Activated CD8-positive, alpha-beta T cell treated with anti-CD3 and anti-CD28 coated beads for 36 hours (primary cell): ENCODE results near the gene ZGLP1. TPM values are rescaled to one million over a fixed set of nuclear protein-coding genes. Genes with fewer than 3 reads are reported as not detected.
A peak's percentile ranks its signal among the peaks of the same experiment; 100 is the strongest.

Experiments used
- ATAC-seq: fragments of 200-7000 bp; cut with Tn5 transposase; one replicate; pipeline ENCODE4 v1.10.0; 2021; ENCODE audit warnings: mild to moderate bottlenecking, moderate library complexity
- CTCF ChIA-PET: fragments of 350-600 bp; sonication (Branson Sonifier 250); formaldehyde crosslinking; loops from one replicate; lab custom pipeline; 2021; ENCODE audit warnings: antibody characterized with exemption; lab: Charles Lee
- POLR2A ChIA-PET: fragments of 350-600 bp; sonication (Branson Sonifier 250); formaldehyde crosslinking; loops from one replicate; lab custom pipeline; 2021; ENCODE audit warnings: antibody characterized with exemption; lab: Charles Lee
- DNase-seq: peaks from one replicate; pipeline ENCODE4 v3.0.0-alpha.2; 2020
- H3K27ac Mint-ChIP-seq: one replicate; pipeline ENCODE4 v1.8.0; 2021; ENCODE audit warnings: mild to moderate bottlenecking, mixed read lengths
- H3K27me3 Mint-ChIP-seq: one replicate; pipeline ENCODE4 v1.8.0; 2021; ENCODE audit warnings: mixed read lengths
- H3K36me3 Mint-ChIP-seq: one replicate; pipeline ENCODE4 v1.8.0; 2021; ENCODE audit warnings: low read depth, mixed read lengths
- H3K4me1 Mint-ChIP-seq: one replicate; pipeline ENCODE4 v1.8.0; 2021; ENCODE audit warnings: low read depth, mixed read lengths
- H3K4me3 Mint-ChIP-seq: one replicate; pipeline ENCODE4 v1.8.0; 2021; ENCODE audit warnings: mild to moderate bottlenecking, moderate library complexity, mixed read lengths
- H3K9me3 Mint-ChIP-seq: one replicate; pipeline ENCODE4 v1.8.0; 2021; ENCODE audit warnings: mixed read lengths
- intact Hi-C: fragments of 100-400 bp; cut with micrococcal nuclease; formaldehyde crosslinking; loops from one replicate; pipeline ENCODE4 v1.10.0; 2022
- total RNA-seq, 2 experiments: library from RNA; stranded (reverse); gene quantifications; one replicate each; pipeline ENCODE4 v1.2.3, GENCODE V29; 2021
- TF ChIP-seq, protein P1 (sequence below): fragments of 200-600 bp; IDR thresholded peaks from one replicate; pipeline ENCODE4 v1.8.0; 2022; ENCODE audit warnings: antibody characterized with exemption, mild to moderate bottlenecking

ZGLP1 gene
- total RNA-seq, 2 experiments from 2014 or later = 3.2 to 3.7 TPM

DNA sequence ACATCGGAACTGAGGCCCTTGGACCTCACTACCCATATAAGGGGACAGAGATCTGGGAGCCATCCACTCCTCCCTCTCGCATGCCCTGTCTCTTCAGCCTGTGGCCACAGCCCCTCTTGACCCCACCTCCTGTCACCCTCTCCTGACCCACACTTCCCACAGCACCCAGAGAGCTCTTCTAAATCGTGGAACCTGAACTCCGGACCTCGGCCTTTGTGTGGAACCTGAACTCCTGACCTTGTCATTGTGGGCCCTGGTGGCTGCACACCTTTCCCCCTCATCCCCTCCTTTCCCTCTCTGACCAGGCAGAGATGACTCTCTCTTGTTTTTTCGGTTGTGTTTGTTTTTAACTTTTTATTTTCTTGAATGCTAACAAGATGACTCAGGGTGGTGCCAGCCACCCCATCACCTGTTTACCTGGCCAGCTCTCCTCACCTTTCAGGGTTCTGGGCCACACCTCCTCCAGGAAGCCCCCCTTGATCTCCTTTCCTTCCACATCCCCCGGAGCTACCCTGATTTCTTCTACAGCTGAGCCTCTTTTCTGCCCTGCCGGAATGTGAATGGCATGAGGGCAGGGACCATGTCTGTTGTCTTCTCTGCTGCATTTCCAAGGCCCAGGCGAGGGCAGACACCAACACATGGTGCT is 52.5 kb downstream of the ZGLP1 start:
- DNase-seq = no peak
- Mint-ChIP-seq H3K27me3 (no peaks in the 10 kb centered on the region), H3K9me3 (no peaks in the 10 kb centered on the region), H3K4me1 (peaks cover 46% of the 10 kb centered on the region), H3K27ac (peak overlapping the region; percentile 35), H3K36me3 (peaks cover 59% of the 10 kb centered on the region), H3K4me3 (no peak overlapping the region)
- CTCF ChIA-PET = interaction anchor here (1.3 to 8.6 kb wide), 3 partner anchors 14 to 134 kb away, joined by 3 to 168 read pairs (median 9); partner anchors contain the start of gene ICAM1
- POLR2A ChIA-PET = interaction anchor here (0.6 to 1.6 kb wide), 5 partner anchors 14 to 770 kb away, joined by 3 to 7 read pairs (median 3); partner anchors contain the start of genes ICAM1, P2RY11 and RAVER1
- TF ChIP-seq, protein P1, sequence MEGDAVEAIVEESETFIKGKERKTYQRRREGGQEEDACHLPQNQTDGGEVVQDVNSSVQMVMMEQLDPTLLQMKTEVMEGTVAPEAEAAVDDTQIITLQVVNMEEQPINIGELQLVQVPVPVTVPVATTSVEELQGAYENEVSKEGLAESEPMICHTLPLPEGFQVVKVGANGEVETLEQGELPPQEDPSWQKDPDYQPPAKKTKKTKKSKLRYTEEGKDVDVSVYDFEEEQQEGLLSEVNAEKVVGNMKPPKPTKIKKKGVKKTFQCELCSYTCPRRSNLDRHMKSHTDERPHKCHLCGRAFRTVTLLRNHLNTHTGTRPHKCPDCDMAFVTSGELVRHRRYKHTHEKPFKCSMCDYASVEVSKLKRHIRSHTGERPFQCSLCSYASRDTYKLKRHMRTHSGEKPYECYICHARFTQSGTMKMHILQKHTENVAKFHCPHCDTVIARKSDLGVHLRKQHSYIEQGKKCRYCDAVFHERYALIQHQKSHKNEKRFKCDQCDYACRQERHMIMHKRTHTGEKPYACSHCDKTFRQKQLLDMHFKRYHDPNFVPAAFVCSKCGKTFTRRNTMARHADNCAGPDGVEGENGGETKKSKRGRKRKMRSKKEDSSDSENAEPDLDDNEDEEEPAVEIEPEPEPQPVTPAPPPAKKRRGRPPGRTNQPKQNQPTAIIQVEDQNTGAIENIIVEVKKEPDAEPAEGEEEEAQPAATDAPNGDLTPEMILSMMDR = no peak
- intact Hi-C loops = no loop called here
- no peak for ATAC-seq

DNA sequence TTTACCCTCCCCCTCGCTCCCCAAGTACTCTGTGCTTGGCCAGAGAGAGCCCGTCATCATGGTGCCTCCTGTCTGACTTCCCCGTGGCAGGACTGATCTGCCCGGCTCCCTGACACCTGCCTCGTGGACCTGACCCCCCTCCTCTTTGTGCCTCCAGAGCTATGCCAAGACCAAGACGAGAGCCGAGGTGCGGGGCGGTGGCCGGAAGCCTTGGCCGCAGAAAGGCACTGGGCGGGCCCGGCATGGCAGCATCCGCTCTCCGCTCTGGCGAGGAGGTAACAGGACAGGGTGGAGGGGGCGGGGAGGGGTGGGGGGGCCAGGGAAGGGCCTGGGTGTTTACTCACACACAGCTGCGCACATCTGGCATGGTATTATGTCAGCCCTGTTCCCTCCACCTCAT is 53.1 kb downstream of the ZGLP1 start:
- Mint-ChIP-seq H3K27me3 (no peaks in the 10 kb centered on the region), H3K4me1 (peaks cover 43% of the 10 kb centered on the region), H3K4me3 (no peak overlapping the region), H3K27ac (no peak overlapping the region), H3K9me3 (no peaks in the 10 kb centered on the region), H3K36me3 (peaks cover 63% of the 10 kb centered on the region)
- CTCF ChIA-PET = interaction anchor here (1.3 to 8.6 kb wide), 2 partner anchors 15 to 129 kb away, joined by 3 to 168 read pairs; partner anchors contain the start of gene ICAM1
- intact Hi-C loops = no loop called here
- POLR2A ChIA-PET = interaction anchor here (0.6 to 1.6 kb wide), 4 partner anchors 15 to 145 kb away, joined by 3 to 7 read pairs (median 3); partner anchors contain the start of genes ICAM1, P2RY11 and RAVER1
- TF ChIP-seq, protein P1 = no peak
- no peak for ATAC-seq
- no peak for DNase-seq

GRCh38 chr19:10255358-10255757 is 54.3 kb downstream of the ZGLP1 start:
- TF ChIP-seq, protein P1 = no peak
- peaks cover 40% of the 10 kb centered on the region for H3K4me1 Mint-ChIP-seq
- ChIA-PET POLR2A (interaction anchor here (1.1 kb wide), 2 partner anchors 15 to 142 kb away, joined by 3 to 4 read pairs; partner anchors contain the start of gene ICAM1), CTCF (interaction anchor here (8.6 kb wide), 1 partner anchor 131 kb away, joined by 168 read pairs; no protein-coding TSS in a partner anchor)
- no peak for ATAC-seq
- no peak for DNase-seq
- no peak overlapping the region for H3K27ac Mint-ChIP-seq
- intact Hi-C loops = no loop called here
- no peaks in the 10 kb centered on the region for H3K9me3 Mint-ChIP-seq
- H3K27me3 Mint-ChIP-seq = no peaks in the 10 kb centered on the region
- no peak overlapping the region for H3K4me3 Mint-ChIP-seq
- H3K36me3 Mint-ChIP-seq = peaks cover 62% of the 10 kb centered on the region

Other genes starting within 250 kb of the ZGLP1 start
- 10 to 100 TPM; 45.6 to 49.5 TPM for gene SHFL, start 223.5 kb downstream of the ZGLP1 start, total RNA-seq
- 10 to 100 TPM; 11.8 to 12.0 TPM for gene ANGPTL6, start 207.1 kb downstream of the ZGLP1 start, total RNA-seq
- gene PPAN, start 203.5 kb downstream of the ZGLP1 start, total RNA-seq = 100 to 1,000 TPM; 165 to 171 TPM
- gene P2RY11, start 198.1 kb downstream of the ZGLP1 start, total RNA-seq = 10 to 100 TPM; 59.0 to 62.1 TPM
- 100 to 1,000 TPM; 275 to 286 TPM for gene EIF3G, start 189.9 kb downstream of the ZGLP1 start, total RNA-seq
- 100 to 1,000 TPM; 372 to 379 TPM for gene DNMT1, start 114.9 kb downstream of the ZGLP1 start, total RNA-seq
- 1 to 10 TPM; 6.3 to 6.6 TPM for gene S1PR2, start 78.5 kb downstream of the ZGLP1 start, total RNA-seq
- 100 to 1,000 TPM; 151 to 153 TPM for gene MRPL4, start 57.6 kb downstream of the ZGLP1 start, total RNA-seq
- 10 to 100 TPM; 35.5 to 37.2 TPM for gene ICAM1, start 38.7 kb downstream of the ZGLP1 start, total RNA-seq
- under 1 TPM; 0.36 to 0.54 TPM for gene ICAM4, start 22.9 kb downstream of the ZGLP1 start, total RNA-seq
- gene ICAM5, start 19.9 kb downstream of the ZGLP1 start, total RNA-seq = 1 to 10 TPM; 5.0 to 5.3 TPM
- 10 to 100 TPM in 1 of 2 experiments, 1 to 10 TPM in 1; 8.1 to 14.3 TPM for gene FDX2, start 6.2 kb upstream of the ZGLP1 start, total RNA-seq
- gene RAVER1, start 23.7 kb upstream of the ZGLP1 start, total RNA-seq = 100 to 1,000 TPM; 105 to 111 TPM
- gene ICAM3, start 29.8 kb upstream of the ZGLP1 start, total RNA-seq = 100 to 1,000 TPM; 106 to 107 TPM
- gene TYK2, start 70.8 kb upstream of the ZGLP1 start, total RNA-seq = 100 to 1,000 TPM; 143 TPM
- gene CDC37, start 93.7 kb upstream of the ZGLP1 start, total RNA-seq = 100 to 1,000 TPM; 236 to 238 TPM
- 10 to 100 TPM; 24.6 to 25.5 TPM for gene PDE4A, start 110.7 kb upstream of the ZGLP1 start, total RNA-seq
- 10 to 100 TPM; 44.7 to 55.0 TPM for gene KEAP1, start 193.5 kb upstream of the ZGLP1 start, total RNA-seq
- 1 to 10 TPM in 1 of 2 experiments, under 1 TPM in 1; 0.81 to 1.1 TPM for gene S1PR5, start 207.6 kb upstream of the ZGLP1 start, total RNA-seq
- gene ATG4D, start 234.1 kb upstream of the ZGLP1 start, total RNA-seq = 10 to 100 TPM; 21.7 to 22.5 TPM